Measurements from ENCODE around the gene NAT9. TPM values are rescaled to one million over a fixed set of nuclear protein-coding genes. Genes with fewer than 3 reads are reported as not detected.
A peak's percentile ranks its signal among the peaks of the same experiment; 100 is the strongest.

NAT9 gene
- total and polyA plus RNA-seq, 2 donors (not counting 3 experiments of a cell fraction or from before 2014, with no cell fraction given): 39.3 to 44.8 TPM

DNA sequence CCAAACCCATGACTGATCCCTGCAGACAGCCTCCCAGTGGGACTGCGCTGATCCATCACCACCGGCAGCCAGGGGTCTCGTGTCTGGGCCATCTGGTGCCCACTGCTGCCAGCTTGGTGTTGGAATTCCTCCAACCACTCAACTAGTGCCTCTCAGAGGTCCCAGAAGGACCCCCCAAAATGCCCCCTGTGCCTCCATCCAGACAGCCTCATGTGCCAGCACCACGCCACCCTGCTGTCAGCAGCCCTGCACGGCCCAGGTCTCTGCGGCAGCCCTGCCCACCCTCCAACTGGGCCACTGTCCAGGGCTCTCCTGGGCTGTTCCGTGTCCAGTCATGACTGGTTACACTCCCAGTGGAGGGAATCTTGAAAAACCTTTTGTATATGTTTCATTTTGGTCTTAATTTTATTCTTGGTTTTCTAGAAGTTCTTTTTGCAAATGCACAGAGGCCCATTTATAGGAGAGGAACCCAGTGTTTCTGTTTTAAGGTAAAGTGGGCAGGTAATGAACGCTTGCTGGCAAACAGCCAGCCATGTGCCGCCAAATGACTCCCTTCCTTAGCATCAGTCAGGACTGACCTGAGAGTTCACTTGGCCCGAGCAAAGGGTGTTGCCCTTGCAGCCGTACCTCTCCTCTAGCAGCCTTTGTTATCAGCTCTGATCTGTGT is 48.9 kb upstream of the NAT9 start:
- Histone ChIP-seq H3K9me3 (replicated peaks; ENCODE audit: control insufficient read depth, insufficient read depth, low read length) (no peaks in the 10 kb centered on the region), H2AFZ (ENCODE audit: low read depth, low read length) (no peak overlapping the region), H3K9me1 (replicated peaks; ENCODE audit: control insufficient read depth, extremely low read depth, insufficient read depth, low read length) (no peaks in the 10 kb centered on the region), H3K9ac (replicated peaks; ENCODE audit: extremely low read depth, insufficient read depth, low read length) (no peak overlapping the region), H3K4me1 (ENCODE audit: control insufficient read depth, extremely low read depth, insufficient read depth, low read length) (peaks cover 13% of the 10 kb centered on the region), H3K36me3 (ENCODE audit: control insufficient read depth in 2 of 2, extremely low read depth in 1 of 2, insufficient read depth in 2 of 2, low read length in 2 of 2) (peaks cover 0 to 11% of the 10 kb centered on the region in 2 experiments), H3K79me2 (ENCODE audit: control insufficient read depth, insufficient read depth, low read length) (no peaks in the 10 kb centered on the region), H3K4me2 (ENCODE audit: insufficient read depth, low read length) (no peak overlapping the region), H3K27me3 (ENCODE audit: control insufficient read depth in 2 of 2, insufficient read depth in 2 of 2, low read length in 2 of 2) (no peaks in the 10 kb centered on the region), H3K27ac (ENCODE audit: insufficient read depth, low read depth, low read length) (no peak overlapping the region), H4K20me1 (replicated peaks; ENCODE audit: control insufficient read depth, extremely low read depth, insufficient read depth, low read length) (no peaks in the 10 kb centered on the region), H3K4me3 (replicated peaks in 1 of 3; ENCODE audit: insufficient read depth in 1 of 3, low read depth in 1 of 3, low read length in 3 of 3) (no peak overlapping the region)
- FAIRE-seq (no peak), DNase-seq (ENCODE audit: low read depth, low spot score) (peak; percentile 5)
- TF ChIP-seq, protein P1, sequence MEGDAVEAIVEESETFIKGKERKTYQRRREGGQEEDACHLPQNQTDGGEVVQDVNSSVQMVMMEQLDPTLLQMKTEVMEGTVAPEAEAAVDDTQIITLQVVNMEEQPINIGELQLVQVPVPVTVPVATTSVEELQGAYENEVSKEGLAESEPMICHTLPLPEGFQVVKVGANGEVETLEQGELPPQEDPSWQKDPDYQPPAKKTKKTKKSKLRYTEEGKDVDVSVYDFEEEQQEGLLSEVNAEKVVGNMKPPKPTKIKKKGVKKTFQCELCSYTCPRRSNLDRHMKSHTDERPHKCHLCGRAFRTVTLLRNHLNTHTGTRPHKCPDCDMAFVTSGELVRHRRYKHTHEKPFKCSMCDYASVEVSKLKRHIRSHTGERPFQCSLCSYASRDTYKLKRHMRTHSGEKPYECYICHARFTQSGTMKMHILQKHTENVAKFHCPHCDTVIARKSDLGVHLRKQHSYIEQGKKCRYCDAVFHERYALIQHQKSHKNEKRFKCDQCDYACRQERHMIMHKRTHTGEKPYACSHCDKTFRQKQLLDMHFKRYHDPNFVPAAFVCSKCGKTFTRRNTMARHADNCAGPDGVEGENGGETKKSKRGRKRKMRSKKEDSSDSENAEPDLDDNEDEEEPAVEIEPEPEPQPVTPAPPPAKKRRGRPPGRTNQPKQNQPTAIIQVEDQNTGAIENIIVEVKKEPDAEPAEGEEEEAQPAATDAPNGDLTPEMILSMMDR (IDR thresholded peaks at IDR 0.05; ENCODE audit: extremely low read depth in 1 of 2, insufficient read depth in 1 of 2, low read depth in 1 of 2, low read length in 2 of 2): no peak
- TF ChIP-seq MAX (IDR thresholded peaks at IDR 0.05; ENCODE audit: insufficient read depth, insufficient read length) (no peak), GATA2 (IDR thresholded peaks at IDR 0.05; ENCODE audit: insufficient read depth, insufficient read length, low read depth, low read length) (no peak), JUN (IDR thresholded peaks at IDR 0.05; ENCODE audit: borderline replicate concordance, insufficient read depth, insufficient read length, low read depth) (no peak), MYC (IDR thresholded peaks at IDR 0.05; ENCODE audit: low read depth, low read length) (no peak), EZH2 (IDR thresholded peaks at IDR 0.05; ENCODE audit: borderline replicate concordance, low read depth, low read length, severe bottlenecking) (no peak), FOS (IDR thresholded peaks at IDR 0.05; ENCODE audit: borderline replicate concordance, insufficient read depth, low read length) (no peak), POLR2AphosphoS5 (IDR thresholded peaks at IDR 0.05; ENCODE audit: insufficient read depth, low read depth, low read length) (no peak), POLR2A (IDR thresholded peaks at IDR 0.05; ENCODE audit: low read depth, low read length) (no peak)
- ChIA-PET CTCF (interaction anchor here (1.0 to 3.7 kb wide), 9 partner anchors 14 to 48 kb away, joined by 3 to 23 read pairs (median 6); partner anchors contain the start of genes FDXR and GRIN2C), POLR2A (no interaction called here)
- intact Hi-C loops (cut with micrococcal nuclease): no loop called here
- no TSS peak for BruUV-seq (replicated peaks)
- dilution Hi-C loops (cut with MboI; ENCODE audit: extremely low pct_ligation_motif_present, low sequenced_read_pairs): no loop called here

Measured in endothelial cell of umbilical vein (primary cell).